GM06990 (cell line): ENCODE measurements around the gene PPP1CA.

Experiments
- DNase-seq: peaks from one replicate; pipeline ENCODE4 v3.0.0-alpha.2; 2011; ENCODE audit not compliant: insufficient read length; ENCODE audit errors: extremely low read depth
- H3K27me3 ChIP-seq: replicated peaks from 2 replicates; pipeline ENCODE4 v1.6.0; 2011; ENCODE audit warnings: low read length; ENCODE audit not compliant: control insufficient read depth, insufficient read depth
- H3K36me3 ChIP-seq: 2 replicates; pipeline ENCODE4 v1.5.1; 2011; ENCODE audit warnings: low read length; ENCODE audit not compliant: control insufficient read depth, insufficient read depth
- H3K4me3 ChIP-seq: replicated peaks from 2 replicates; pipeline ENCODE4 v1.5.1; 2011; ENCODE audit warnings: low read depth, mild to moderate bottlenecking, control low read depth, low read length
- CTCF ChIP-seq: IDR thresholded peaks from 2 replicates; pipeline ENCODE4 v1.5.1; 2011; ENCODE audit warnings: low read length, control low read depth, mild to moderate bottlenecking, inconsistent platforms; ENCODE audit not compliant: insufficient read depth, poor library complexity, severe bottlenecking

PPP1CA gene

GRCh38 chr11:67396587-67397389 is 4.9 kb downstream of the PPP1CA start:
- DNase-seq = no peak
- Histone ChIP-seq H3K36me3 (peaks cover 36% of the 10 kb centered on the region), H3K4me3 (no peak overlapping the region), H3K27me3 (no peaks in the 10 kb centered on the region)
- no peak for TF ChIP-seq CTCF

GRCh38 chr11:67396259-67396581 is 5.4 kb downstream of the PPP1CA start:
- H3K36me3 ChIP-seq = peaks cover 36% of the 10 kb centered on the region
- H3K4me3 ChIP-seq = no peak overlapping the region
- no peak for DNase-seq
- H3K27me3 ChIP-seq = no peaks in the 10 kb centered on the region
- TF ChIP-seq CTCF = no peak

DNA sequence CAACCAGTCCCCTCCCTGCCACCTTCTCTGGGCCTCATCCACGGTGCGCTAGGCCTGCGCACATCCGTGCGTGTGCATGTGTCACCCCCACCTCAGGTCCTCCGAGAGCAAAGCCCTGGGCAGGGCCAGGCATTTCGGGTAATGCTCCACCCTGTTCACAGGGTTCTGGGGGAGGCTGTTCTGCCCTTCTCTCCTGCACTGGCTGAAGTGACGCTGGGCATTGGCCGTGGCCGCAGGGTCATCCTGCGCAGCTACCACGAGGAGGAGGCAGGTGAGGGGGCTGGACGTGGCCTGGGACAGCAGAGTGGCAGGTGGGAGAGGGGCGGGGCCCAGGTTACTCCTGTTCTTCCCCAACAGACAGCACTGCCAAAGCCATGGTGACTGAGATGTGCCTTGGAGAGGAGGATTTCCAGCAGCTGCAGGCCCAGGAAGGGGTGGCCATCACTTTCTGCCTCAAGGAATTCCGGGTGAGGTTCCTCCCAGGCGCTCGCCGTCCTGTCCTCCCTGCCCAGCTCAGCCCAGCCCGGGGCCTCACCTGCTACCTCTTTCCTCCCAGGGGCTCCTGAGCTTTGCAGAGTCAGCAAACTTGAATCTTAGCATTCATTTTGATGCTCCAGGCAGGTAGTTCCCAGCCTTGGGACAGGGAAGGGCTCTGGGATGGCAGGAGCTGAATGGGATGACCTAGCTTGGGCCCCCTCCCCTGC is 6.0 kb downstream of the PPP1CA start:
- peaks cover 36% of the 10 kb centered on the region for H3K36me3 ChIP-seq
- no peaks in the 10 kb centered on the region for H3K27me3 ChIP-seq
- no peak for TF ChIP-seq CTCF
- no peak overlapping the region for H3K4me3 ChIP-seq
- no peak for DNase-seq

- H3K27me3 ChIP-seq = no peaks in the 10 kb centered on the region
- H3K4me3 ChIP-seq = no peak overlapping the region
- DNase-seq = no peak
- no peak for TF ChIP-seq CTCF
- peaks cover 30% of the 10 kb centered on the region for H3K36me3 ChIP-seq
These were observed 7.7 kb downstream of the PPP1CA start for GRCh38 chr11:67393990-67394389.

DNA sequence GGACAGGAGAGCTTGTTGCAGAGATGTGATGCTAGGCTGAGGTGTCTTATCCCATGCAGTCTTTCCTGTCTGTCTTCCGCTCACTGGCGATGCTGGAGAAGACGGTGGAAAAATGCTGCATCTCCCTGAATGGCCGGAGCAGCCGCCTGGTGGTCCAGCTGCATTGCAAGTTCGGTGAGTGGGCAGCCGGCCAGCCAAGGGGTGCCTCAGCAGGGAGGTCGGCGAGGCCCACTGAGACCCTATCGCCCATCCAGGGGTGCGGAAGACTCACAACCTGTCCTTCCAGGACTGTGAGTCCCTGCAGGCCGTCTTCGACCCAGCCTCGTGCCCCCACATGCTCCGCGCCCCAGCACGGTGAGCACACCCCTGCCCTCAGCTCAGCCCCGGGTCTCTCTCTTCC is 8.2 kb downstream of the PPP1CA start:
- no peak for DNase-seq
- peaks cover 24% of the 10 kb centered on the region for H3K36me3 ChIP-seq
- H3K4me3 ChIP-seq = no peak overlapping the region
- TF ChIP-seq CTCF = no peak
- no peaks in the 10 kb centered on the region for H3K27me3 ChIP-seq
